AG09319 (cell line): ENCODE measurements around the gene SEPTIN10.

Experiments used
- DNase-seq: peaks from one replicate; pipeline ENCODE4 v3.0.0-alpha.2; 2010; ENCODE audit warnings: low read depth; ENCODE audit errors: extremely low read depth
- CTCF ChIP-seq: IDR thresholded peaks from 2 replicates; pipeline ENCODE4 v1.5.1; 2011; ENCODE audit warnings: low read depth, mild to moderate bottlenecking, inconsistent platforms, low read length, moderate library complexity

SEPTIN10 gene

GRCh38 chr2:109533823-109534222 is 79.9 kb downstream of the SEPTIN10 start:
- no peak for TF ChIP-seq CTCF
- no peak for DNase-seq

DNA sequence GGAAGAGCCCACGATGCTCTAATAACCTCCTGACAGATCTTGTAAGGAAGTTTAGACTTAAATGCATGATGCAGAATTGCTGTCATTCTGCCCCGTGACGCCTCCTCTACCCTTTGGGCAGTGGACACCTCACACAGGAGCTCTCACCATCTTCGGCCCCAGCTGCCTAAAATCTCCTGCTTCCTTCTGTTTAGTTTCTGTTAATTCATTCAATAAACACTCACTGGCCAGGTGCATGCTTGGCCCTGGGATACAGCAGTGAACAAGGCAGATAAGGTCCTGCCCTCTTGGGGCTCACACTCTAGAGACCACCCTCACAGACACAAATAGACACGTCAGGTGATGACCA is 81.1 kb downstream of the SEPTIN10 start:
- DNase-seq, result no peak
- no peak for TF ChIP-seq CTCF

- no peak for TF ChIP-seq CTCF
- DNase-seq, result no peak
These were observed 81.7 kb downstream of the SEPTIN10 start for GRCh38 chr2:109531896-109532727.

DNA sequence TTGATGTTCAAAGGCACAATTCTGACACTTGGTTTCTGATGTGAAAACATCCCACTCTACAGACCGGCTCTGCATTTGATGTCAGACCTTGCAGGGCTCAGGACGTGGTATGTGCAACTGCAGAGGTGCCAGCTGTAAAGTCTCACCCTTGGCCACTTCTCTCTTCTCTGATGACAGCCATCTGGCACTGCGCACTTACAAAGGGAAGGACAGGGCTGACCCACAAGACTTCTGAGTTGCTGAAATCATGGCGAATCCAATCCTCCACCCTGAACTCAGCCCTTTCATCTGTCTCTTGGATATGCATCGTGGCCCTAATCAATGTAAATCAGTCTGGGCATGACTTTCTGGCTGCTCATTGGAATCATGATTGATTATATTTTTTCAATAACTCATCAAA is 82.5 kb downstream of the SEPTIN10 start:
- DNase-seq, result no peak
- no peak for TF ChIP-seq CTCF

- TF ChIP-seq CTCF, result no peak
These were observed 83.1 kb downstream of the SEPTIN10 start for GRCh38 chr2:109530712-109531111.

DNA sequence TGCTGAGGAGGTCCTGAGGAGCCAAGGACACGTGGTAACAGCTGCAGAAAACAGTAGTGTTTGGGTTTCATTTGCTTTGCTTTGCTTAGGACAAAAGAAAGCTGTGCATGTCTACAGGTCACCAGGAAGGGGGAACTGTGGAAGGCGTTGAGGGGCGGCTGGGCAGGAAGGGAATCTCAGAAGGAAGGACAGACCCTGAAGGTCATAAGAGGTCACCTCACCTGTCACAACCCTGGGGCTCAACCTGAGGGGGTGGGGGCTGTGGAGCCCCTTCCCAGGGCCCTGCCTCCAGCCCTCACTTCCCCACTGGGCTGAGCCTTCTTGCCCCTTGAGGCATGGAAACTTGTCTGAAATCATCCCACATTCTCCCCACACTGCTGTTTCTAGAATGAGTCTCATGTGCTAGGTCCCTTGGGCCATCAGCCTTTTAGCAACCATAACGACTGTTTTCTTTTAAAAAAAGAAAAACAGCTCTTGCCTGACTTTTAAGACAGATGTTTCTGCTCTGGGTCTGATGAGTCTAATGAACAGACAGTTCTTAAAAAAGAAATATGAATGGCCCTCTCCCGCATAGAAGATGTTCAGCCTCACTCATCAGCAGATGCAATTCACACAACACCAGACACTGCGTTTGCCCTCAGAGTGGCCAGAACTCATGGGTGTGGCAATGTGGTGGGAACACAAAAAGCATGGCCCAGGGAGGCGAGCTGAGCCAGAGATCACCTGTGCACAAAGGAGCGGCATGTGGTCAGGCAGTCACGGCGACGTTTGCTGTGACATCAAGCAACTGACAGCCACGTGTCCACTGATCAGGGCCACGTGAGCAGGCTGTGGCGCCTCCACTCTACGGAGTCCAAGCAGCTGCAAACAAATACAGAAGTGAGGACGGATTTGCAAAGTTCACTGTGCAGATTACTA is 84.0 kb downstream of the SEPTIN10 start:
- TF ChIP-seq CTCF, result no peak
- no peak for DNase-seq

More at GRCh38 chr2:109530712-109531111, 83.1 kb downstream of the SEPTIN10 start:
- no peak for DNase-seq

GRCh38 chr2:109528811-109529501 is 84.8 kb downstream of the SEPTIN10 start:
- TF ChIP-seq CTCF, result no peak
- no peak for DNase-seq
